HL-60 (cell line): ENCODE measurements around the gene ACYP2.
"Not testable (repeated sequence)": the region's sequence is repeated elsewhere in the genome, so short reads cannot be mapped to it uniquely, and the experiment has no call there.

Experiments
- DNase-seq, 2 experiments: peaks; one replicate each; pipeline ENCODE4 v3.0.0-alpha.2; 2010 to 2020; ENCODE audit warnings: low read depth in 1 of 2, low spot score in 1 of 2
- H3K27ac ChIP-seq: fragments of 250-450 bp; sonication (Bioruptor Pico); replicated peaks from 2 replicates; pipeline ENCODE4 v1.5.1; 2020; ENCODE audit warnings: mild to moderate bottlenecking, moderate library complexity
- H3K27me3 ChIP-seq: fragments of 250-450 bp; sonication (Bioruptor Pico); 2 replicates; pipeline ENCODE4 v1.5.1; 2021; ENCODE audit warnings: mild to moderate bottlenecking, moderate library complexity; ENCODE audit not compliant: insufficient read depth, poor library complexity, severe bottlenecking
- H3K4me3 ChIP-seq: replicated peaks from 2 replicates; pipeline ENCODE4 v1.5.1; 2011; ENCODE audit warnings: mild to moderate bottlenecking, control low read depth, low read length; ENCODE audit not compliant: insufficient read depth
- CTCF ChIP-seq: IDR thresholded peaks from one replicate; pipeline ENCODE4 v1.5.1; 2011; ENCODE audit warnings: low read length, control low read depth, inconsistent platforms; ENCODE audit not compliant: insufficient read depth
- GABPA ChIP-seq: IDR thresholded peaks from 2 replicates; pipeline ENCODE4 v1.6.1; 2012; ENCODE audit warnings: low read depth
- POLR2AphosphoS5 ChIP-seq: IDR thresholded peaks from 2 replicates; pipeline ENCODE4 v1.6.1; 2012; ENCODE audit warnings: low read depth
- SPI1 ChIP-seq: IDR thresholded peaks from 2 replicates; pipeline ENCODE4 v1.6.1; 2012; ENCODE audit warnings: low read depth, mild to moderate bottlenecking, borderline replicate concordance
- TF ChIP-seq, protein P1 (sequence below): IDR thresholded peaks from 2 replicates; pipeline ENCODE4 v1.6.1; 2012; ENCODE audit warnings: low read depth; ENCODE audit not compliant: insufficient replicate concordance

ACYP2 gene

DNA sequence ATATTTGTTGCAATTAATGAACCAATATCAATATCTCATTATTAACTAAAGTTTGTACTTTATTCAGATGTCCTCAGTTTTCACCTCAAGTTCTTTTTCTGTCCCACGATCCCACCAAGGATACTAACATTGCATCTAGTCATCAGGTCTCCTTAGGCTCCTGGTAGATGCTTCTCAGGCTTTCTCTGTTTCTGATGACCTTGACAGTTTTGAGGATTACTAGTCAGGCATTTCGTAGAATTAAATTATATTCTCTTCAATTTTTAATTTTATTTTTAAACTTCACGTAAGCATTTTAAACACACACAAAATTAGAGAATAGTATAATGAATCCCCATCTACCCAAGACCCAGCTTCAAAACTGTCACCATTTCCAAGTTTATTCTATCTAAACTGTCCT, 5.6 kb upstream of the ACYP2 start:
- TF ChIP-seq, protein P1, sequence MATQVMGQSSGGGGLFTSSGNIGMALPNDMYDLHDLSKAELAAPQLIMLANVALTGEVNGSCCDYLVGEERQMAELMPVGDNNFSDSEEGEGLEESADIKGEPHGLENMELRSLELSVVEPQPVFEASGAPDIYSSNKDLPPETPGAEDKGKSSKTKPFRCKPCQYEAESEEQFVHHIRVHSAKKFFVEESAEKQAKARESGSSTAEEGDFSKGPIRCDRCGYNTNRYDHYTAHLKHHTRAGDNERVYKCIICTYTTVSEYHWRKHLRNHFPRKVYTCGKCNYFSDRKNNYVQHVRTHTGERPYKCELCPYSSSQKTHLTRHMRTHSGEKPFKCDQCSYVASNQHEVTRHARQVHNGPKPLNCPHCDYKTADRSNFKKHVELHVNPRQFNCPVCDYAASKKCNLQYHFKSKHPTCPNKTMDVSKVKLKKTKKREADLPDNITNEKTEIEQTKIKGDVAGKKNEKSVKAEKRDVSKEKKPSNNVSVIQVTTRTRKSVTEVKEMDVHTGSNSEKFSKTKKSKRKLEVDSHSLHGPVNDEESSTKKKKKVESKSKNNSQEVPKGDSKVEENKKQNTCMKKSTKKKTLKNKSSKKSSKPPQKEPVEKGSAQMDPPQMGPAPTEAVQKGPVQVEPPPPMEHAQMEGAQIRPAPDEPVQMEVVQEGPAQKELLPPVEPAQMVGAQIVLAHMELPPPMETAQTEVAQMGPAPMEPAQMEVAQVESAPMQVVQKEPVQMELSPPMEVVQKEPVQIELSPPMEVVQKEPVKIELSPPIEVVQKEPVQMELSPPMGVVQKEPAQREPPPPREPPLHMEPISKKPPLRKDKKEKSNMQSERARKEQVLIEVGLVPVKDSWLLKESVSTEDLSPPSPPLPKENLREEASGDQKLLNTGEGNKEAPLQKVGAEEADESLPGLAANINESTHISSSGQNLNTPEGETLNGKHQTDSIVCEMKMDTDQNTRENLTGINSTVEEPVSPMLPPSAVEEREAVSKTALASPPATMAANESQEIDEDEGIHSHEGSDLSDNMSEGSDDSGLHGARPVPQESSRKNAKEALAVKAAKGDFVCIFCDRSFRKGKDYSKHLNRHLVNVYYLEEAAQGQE = no peak
- TF ChIP-seq GABPA = no peak
- no peak for TF ChIP-seq CTCF
- TF ChIP-seq SPI1 = no peak
- no peak for TF ChIP-seq POLR2AphosphoS5
- DNase-seq = no peak
- Histone ChIP-seq H3K4me3 (no peak overlapping the region), H3K27ac (no peak overlapping the region), H3K27me3 (no peaks in the 10 kb centered on the region)

GRCh38 chr2:54114479-54114878, 936 bp upstream of the ACYP2 start:
- not testable (repeated sequence) for DNase-seq, H3K27me3 ChIP-seq, H3K4me3 ChIP-seq
- H3K27ac ChIP-seq = peak overlapping the region; percentile 99

DNA sequence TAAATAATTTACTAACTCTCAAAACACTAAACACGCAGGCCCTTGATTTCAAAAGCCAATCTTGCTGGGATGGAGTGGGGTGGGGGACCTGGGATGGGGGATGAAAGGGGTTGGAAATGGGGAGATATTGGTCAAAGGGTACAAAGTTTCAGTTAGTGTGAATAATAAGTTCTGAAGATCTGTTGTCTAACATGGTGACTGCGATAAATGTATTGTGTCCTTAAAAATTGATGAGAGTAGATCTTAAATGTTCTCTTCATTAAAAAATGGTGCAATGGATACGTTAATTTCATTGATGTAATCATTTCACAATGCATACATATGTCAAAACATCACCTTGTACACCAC, 505 bp upstream of the ACYP2 start:
- H3K27ac ChIP-seq = peak overlapping the region; percentile 99
- H3K4me3 ChIP-seq = peak overlapping the region; percentile 52
- no peak for DNase-seq
- no peak for TF ChIP-seq CTCF
- TF ChIP-seq, protein P1 = no peak
- TF ChIP-seq SPI1 = no peak
- no peak for TF ChIP-seq POLR2AphosphoS5
- no peak for TF ChIP-seq GABPA
- H3K27me3 ChIP-seq = no peaks in the 10 kb centered on the region

GRCh38 chr2:54116598-54116997, 1.2 kb downstream of the ACYP2 start:
- not testable (repeated sequence) for DNase-seq, H3K27ac ChIP-seq, H3K4me3 ChIP-seq, H3K27me3 ChIP-seq

GRCh38 chr2:54120950-54121349, 5.5 kb downstream of the ACYP2 start:
- DNase-seq = no peak
- Histone ChIP-seq H3K27me3 (no peaks in the 10 kb centered on the region), H3K27ac (no peak overlapping the region), H3K4me3 (no peak overlapping the region)
- TF ChIP-seq SPI1 (no peak), GABPA (no peak), CTCF (no peak), POLR2AphosphoS5 (no peak)
- TF ChIP-seq, protein P1 = no peak
